ENCODE data around the gene PRPF6.
"Not testable (repeated sequence)": the region's sequence is repeated elsewhere in the genome, so short reads cannot be mapped to it uniquely, and the experiment has no call there.

Gene PRPF6

DNA sequence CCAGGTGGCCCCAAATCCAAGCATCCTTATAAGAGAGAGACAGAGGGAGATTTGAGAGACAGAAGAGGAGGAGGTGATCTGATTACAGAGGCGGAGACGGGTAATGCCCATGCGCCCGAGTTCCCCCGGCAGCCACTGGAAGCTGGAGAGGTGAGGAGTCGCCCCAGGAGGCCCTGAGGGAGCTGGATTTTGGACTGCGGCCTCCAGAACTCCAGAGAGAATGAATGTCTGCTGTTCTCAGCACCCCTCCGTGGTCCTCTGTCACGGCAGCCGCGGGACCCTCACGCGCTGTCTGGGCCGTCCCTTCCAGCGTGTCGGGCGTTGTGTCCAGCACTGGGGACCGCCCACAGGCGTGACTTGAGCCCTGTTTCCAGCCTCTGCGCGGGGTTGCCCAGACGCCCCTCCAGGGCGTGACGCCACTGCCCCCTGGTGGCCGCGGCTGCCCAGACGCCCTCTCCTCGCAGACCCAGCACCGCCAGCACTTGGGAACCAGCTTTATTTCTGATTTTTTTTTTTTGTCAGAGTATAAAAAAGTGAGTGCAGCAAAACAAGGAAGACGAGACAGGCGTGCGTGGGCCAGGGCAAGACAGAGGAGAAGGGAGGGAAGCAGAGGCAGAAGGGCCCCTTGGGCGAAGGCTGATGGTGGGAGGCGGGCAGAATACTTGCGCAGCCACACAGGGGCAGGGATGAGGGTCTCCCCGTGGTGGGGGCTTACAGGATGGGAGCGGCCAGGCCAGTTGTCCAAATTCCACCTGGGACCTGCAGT is 7.1 kb upstream of the PRPF6 start:
- peak; percentile 73 for DNase-seq

DNA sequence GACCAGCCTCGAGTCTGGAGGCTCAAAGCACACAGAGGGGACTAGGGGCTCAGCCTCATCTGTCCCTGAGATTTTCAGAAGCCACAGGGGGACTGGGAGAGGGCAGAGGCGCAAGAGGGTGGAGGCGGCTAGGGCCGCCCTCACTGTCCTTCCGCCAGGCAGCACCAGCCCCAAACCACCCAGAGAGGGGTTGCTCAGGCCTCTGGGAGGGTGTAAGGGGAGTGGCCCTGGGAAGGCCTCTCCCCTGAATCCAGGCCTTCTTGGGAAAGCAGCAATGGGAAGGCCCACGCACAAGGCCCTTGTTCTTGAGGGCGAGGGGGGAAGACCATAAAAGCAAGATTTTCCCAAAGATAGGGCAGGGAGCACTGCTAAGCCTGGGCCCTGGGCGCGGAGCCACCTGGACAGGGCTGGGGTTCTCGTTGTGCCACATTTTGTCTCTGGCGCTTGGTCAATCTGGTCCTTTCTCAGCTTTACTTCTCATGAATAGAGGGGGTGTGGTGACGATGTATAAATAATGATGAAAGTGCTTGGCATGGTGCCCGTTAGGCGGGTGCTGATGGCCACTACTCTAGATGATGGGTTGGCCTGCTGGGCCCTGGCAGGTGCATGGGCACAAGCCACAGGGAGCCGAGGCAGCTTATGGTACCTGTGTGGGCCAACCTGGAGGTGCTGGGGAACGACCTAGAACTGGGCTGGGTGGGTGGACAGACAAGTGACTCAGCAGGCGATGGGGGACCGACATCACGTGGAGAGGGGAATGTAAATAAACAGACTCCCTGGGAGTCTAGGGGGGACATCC is 6.3 kb upstream of the PRPF6 start:
- DNase-seq, result no peak

DNA sequence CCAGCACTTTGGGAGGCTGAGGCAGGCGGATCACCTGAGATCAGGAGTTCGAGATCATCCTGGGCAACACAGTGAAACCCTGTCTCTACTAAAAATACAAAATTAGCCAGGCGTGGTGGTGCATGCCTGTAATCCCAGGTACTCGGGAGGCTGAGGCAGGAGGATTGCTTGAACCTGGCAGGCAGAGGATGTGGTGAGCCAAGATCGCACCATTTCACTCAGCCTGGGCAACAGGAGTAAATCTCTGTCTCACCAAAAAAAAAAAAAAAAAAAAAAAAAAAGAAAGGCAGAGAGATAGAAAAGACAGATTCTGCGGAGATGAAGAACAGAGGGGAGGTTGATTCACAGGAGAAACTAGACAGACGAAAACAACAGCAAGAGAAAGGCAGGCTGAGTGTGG is 4.4 kb upstream of the PRPF6 start:
- DNase-seq, result not testable (repeated sequence)

DNA sequence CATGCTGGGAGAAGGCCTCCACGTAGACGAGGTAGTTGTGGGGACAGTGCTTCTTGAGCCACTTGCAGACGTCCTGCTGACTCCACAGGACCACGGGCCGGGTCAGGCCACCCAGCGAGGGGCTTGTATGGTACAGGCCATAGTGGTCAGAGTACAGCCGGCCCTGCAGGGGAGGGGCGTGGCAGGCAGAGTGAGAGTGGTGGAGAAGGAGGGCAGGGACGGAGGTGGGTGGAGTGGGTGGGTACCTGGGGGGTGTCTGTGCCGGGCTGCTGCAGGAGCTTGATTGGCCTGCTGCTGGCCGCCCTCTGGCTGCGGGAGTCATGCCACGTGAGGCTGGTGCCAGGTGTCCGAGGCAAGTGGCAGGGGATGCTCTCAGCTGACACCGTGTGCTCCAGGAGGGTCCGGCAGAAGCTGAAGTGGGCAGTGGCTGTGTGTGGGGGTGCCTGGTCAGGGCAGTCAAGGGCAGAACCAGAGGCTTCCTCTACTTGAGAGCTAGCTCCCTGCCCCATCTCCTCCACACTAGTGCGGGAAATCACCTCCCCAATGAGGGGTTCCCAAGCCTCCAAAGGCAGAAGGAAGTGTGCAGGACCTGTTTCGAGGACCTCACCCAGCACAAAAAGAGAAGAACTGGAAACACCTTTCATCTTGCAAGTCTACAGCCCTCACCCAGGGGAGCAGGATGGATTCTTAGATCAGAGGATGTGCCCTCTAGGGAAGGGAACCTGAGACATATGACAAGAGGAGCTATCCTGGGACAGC is 3.8 kb upstream of the PRPF6 start:
- no peak for DNase-seq

DNA sequence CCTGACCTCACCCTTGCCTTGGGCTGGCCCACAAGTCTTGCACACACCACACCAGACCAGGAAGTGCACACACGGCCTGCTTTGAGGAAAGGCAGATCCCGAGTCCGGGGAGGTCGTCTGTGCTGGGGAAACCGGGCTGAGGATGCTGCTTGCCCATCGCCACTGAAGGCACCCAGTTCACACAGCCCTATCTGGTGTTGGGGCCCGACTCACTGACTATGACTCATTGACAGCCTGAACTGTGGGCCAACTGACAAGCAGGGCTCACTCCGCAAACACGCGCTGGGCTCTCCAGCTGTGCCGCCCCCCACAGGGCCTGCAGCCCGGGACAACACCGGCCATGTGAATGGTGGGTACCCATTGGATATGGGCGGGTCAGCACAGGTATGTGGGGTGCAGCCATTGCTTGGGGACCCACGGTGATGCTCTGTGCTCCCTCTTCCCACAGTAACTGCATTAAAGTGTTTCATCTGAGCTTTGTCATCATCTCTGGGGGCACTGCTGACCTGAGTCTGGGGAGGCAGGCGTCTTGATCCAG is 3.1 kb upstream of the PRPF6 start:
- peak; percentile 67 for DNase-seq

DNA sequence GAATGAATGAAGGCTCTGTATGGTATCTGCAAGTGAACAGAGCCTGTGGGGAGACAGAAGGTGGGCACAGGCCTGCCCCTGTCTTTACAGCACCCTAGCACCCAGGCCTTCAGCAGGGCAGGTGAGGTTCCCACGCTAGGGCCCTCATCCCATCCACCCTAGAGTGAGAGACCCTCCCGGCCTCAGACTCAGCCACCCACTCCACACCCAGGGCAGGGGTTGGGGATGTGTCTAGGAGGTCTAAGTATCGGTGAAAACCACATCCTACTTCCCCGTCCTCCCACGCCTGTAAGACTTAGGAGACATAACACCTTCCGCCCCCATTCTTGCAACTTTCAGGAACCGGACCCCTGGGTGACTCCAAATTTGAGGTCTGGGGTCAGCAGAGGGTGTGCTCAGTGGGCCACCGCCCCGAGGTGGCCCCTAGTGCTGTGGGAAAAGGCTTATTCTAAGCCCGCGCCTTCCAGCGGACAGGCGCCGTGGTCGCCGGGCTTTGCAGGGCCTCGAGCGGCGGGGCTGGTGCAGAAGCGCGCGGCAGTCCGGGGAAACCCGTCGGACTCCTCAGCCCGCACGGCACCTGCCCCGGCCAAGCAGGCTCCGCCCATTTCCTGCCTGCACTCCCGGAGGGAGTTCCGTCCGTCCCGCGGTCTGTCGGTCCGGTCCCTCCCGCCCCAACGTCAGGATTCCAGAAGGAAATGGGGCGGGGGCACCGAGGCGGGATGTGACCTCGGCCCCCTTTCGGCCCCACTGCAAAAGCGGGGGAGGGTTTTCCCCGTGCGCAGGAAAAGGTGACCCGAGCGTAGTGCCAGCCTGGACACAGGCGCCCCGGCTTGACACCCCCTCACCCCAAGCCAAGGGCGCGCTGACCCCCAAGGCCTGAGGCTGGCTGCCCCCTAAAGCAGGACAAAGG is 2.4 kb upstream of the PRPF6 start:
- peak; percentile 36 for DNase-seq

DNA sequence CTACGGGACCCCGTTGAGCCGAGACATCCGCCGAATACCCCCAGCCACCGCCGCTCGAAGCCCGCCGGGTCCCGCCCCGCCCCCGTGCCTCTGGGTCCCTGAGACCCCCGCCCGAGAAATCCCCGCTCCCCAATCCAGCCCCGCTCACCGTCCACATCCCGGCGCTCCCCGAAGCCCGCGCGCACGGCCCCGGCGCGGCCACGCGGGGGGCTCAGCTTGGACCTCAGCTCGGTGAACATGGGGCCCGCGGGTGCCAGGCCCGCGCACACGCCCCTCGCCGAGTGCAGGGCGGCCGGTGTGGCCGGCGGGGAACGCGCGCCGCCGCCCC is 1.7 kb upstream of the PRPF6 start:
- DNase-seq, result no peak

DNA sequence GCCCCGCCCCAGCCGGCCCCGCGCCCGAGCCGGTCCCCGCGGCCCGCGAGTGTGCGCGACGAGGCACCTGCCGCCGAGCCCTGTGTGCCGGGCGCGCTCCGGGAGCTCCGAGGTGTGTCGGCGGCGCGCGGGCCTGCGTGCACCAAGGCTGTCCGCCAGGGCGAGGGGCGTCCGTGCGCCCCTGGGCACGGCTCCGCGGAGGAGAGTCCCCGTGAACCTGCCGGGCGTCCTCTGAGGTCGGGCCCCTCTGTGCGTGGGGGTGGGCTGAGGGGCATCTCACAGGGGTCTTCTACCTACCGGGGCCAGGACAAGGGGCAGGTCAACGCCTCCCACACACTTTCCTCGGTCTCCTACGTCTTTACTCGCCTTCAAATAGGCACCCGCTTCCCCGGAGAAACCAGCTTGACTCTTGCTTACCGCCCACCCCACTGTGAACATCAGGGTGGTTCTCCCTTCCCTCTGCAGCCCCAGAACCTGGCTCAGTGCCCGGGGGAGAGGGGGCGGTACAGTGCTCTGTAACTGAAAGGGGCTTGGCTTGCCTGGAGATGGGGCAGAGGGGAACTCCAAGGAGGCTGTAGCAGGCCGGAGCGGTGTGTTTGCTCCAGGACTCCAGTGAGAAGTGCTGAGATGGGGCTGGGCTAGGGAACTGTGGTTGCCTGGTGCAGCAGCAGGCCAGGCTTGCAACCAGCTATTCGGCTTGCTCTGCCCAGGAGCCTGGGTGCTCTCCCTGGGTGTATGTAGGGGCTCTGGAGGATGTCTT is 1.2 kb upstream of the PRPF6 start, which contains the start of gene SAMD10:
SAMD10 (minus strand) TSS at position 86 of the 760 bp plus-strand sequence. CDS start 175 bp downstream, outside the sequence.
- peak; percentile 46 for DNase-seq

DNA sequence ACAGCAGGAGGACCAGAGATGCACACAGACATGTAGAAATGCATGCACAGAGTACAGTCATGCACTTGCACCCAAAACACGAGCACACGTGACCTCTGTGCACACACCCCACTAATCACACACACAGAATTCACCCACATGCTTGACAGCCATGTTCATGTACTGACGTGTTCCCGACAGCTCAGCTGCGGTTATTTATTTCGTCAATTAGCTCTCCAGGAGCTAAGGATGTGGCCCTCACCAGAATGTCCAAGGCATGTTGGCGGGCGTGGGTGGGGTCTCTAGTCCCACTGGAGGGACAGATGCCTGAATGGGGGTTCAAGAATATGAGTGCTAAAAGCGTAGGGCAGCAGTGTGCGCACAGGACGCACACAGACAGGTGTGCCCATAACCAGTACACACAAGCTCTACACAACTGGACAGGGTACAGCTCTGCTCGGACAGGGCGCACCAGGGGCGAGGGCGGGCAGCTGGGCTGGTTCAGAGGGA is 571 bp upstream of the PRPF6 start:
- peak; percentile 37 for DNase-seq

DNA sequence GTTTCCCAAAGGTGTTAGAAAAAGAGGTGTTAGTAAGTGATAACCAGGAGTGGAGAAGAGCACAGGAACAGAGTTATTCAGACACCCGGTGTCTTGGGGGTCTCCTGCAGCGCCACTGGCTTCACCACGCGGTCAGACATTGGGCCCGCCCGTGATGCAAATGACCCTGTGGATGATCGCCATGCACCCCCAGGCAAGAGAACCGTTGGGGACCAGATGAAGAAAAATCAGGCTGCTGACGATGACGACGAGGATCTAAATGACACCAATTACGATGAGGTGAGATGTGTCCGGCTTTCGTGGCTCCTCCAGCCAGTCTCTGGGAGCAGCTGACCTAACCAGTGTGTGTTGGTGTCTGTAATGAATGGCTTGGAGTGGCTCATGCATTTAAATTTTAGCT is 2.0 kb downstream of the PRPF6 start:
- no peak for DNase-seq

DNA sequence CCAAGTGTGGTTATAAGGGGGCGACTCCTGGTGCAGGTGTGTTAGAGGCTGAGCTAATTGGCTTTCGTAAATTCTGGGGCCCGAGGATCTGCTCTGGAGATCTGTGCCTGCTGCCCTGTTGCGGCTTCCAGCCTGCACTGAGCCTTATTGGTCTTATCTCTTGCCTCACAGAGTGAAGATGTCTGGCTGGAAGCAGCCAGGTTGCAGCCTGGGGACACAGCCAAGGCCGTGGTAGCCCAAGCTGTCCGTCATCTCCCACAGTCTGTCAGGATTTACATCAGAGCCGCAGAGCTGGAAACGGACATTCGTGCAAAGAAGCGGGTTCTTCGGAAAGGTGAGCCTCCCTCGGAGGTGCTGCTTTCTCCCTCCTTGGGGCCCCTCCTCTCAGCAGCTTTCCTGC is 20.0 kb downstream of the PRPF6 start:
- DNase-seq, result no peak

DNA sequence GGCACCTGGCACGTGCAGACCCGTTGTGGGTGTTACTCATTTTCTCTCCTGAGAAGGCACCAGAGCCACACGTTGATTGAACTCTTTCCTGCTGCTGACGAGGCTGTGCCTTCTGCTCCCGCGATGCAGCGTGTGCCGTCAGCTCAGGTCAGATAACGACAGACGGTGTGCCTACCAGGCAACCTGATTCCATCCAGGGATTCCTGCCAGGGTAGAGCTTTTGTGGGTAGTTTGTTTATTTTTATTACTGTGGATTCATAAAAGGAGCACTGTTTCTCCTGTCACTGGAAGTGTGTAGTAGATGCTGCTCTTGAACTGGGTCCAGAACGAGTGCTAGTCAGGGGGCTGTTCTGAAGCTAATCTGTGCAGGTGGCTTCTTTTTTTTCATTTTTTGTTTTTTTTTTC is 20.7 kb downstream of the PRPF6 start:
- no peak for DNase-seq

DNA sequence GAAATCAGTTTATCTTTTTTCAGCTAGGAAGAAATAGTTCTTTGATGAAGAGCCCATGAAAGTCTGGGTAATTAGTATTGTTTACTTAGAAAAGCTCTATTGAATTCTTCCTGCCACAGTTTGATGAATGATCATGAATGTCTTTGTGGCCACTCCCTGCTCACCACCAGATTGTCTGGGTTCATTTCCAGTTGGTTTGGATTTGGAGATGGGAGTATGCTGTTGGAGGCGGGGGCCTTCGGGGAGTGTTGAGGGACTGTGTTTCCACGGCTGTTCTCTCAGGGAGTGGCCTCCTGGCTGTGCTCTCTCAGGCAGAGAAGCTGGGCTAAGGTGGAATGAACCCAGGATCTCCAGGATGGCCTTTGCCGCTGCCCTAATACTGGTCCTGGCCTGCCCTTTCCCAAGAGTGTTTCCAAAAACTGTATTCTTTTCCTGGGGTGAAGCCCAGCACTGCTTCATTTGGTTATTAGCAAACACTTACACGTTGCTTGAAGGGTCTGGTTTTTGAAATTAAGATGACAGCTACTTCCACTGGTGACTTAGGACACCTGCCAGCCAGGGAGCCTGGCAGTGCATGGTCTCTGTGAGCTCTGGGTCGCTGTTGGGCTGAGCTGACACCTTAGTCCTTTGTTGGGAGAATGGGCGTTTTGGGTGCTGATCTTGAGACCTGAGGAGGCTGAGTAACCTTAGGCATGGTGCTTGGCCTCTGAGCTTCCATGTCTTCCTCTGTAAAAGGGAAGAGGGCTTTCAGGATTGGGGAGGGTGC is 23.2 kb downstream of the PRPF6 start:
- no peak for DNase-seq

DNA sequence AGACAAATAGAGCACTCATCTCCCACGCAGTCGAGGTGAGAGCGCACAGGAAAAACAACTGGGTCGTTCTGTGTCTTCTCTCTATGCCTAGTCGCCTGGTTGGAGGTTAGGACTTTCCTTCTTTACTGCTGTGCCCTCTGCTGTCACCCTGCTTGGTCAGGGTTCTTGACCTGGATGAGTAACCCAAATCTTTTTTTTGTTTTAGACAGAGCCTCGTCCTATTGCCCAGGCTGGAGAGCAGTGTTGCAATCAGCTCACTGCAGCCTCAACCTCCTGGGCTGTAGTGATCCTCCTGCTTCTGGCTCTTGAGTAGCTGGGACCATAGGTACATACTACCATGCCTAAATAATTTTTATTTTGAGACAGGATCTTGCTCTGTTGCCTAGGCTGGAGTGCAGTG is 24.5 kb downstream of the PRPF6 start:
- no peak for DNase-seq

DNA sequence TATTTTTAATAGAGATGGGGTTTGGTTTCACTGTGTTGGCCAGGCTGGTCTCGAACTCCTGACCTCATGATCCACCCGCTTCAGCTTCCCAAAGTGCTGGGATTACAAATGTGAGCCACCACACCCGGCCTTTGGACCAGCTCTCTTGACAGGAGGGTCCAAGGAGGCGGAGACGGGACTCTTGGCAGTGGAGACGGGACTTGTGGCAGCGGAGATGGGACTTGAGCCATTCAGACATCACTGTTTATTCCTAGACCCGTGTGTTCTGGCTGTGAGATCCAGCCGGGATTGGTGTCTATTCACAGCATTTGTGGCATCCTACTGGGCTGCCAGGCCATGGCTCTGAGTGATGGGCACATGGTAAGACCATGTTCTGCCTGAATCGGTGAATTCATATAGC is 25.6 kb downstream of the PRPF6 start:
- no peak for DNase-seq

DNA sequence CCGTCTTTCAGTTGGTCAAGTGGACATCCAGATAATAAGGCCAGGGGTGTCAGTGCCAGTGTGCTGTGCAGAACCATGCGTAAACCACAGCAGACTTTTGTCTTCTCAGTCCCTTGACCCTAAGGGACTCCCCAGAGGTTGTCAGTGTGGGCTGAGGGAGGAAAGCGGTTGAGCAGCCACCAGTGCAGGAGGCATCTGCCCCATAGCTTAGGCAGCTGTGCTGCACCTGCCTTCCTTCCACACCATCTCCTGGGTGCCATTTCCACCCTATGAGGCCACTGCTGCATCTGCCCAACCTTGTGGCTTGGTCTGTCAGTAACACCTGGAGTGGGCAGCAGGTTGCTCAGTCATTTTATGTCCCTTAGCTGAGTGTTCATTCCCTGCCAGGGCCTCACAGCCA is 26.0 kb downstream of the PRPF6 start:
- DNase-seq, result no peak

DNA sequence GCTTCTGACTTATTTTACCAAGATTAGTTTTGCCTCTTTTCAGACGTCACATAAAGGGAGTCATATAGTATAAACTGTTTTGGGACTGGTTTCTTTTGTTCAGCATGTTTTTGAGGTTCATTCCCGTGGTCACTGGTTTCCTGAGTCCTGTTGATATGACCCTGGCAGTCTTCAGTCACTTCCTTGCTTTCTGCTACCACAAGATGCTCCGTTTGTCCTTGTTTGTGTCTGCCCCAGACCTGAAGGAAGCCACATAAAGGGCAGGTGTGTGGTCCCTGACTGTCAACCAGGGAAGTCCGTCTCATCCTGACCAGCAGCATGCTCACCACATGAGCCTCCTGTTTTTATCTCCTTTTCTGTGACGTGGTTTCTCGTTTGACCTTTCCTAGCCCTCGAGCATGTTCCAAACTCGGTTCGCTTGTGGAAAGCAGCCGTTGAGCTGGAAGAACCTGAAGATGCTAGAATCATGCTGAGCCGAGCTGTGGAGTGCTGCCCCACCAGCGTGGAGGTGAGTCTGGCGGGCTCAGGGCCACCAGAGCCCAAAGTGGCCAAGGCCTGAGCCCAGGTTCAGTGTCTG is 29.0 kb downstream of the PRPF6 start:
- no peak for DNase-seq

DNA sequence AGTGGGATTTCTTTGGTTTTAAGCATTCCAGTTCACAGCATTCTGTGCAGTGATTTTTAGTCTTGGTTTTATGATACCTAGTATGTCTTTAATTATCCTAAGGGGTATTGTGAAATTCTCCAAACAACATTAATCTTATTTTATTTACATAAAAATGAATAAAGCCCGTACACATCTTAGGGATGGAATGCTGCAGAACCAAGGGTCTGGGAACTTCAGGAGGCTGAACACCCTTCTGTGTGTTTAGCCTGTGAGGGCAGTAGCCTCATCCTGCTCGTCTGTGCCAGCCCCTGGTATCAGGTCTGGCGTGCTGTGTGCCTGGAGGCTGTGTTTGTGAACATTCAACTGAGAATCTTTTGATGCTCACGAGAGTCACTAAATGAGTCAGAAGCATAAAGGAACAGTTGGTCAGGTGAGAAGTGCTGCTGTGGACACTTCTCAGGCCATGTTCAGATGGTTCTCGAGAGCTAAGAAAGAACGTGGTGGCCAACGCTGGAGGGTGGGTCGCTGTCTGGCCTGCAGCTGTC is 29.8 kb downstream of the PRPF6 start:
- peak; percentile 6 for DNase-seq

DNA sequence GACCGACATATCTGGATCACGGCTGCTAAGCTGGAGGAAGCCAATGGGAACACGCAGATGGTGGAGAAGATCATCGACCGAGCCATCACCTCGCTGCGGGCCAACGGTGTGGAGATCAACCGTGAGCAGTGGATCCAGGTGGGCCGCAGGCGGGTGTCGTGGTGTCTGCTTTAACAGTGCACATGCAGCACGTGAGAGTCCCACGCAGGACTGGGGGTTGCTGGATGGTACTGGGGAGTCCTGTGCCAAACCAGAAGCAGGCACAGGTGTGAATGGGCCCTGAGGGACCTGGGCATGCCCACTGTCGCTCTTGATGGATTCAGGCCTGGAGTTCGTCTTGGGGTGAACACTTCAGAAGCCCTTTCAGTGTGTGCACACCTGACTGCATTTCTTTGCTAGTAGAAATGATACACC is 30.4 kb downstream of the PRPF6 start:
- DNase-seq, result no peak
